OCI-LY3 (cell line): ENCODE results near the gene SLC39A1.
"Not testable (repeated sequence)": the region's sequence is repeated elsewhere in the genome, so short reads cannot be mapped to it uniquely, and the experiment has no call there.

ENCODE experiments used
- H2AFZ ChIP-seq: fragments of 200-600, 300-600 bp; shearing (Covaris generic); 2 replicates; pipeline ENCODE4 v1.6.0; 2014; ENCODE audit warnings: antibody characterized with exemption, low read depth, low read length
- H3K27ac ChIP-seq: fragments of 200-600, 300-600 bp; sonication (generic); 2 replicates; pipeline ENCODE4 v1.5.1; 2014; ENCODE audit warnings: mild to moderate bottlenecking, low read length, moderate library complexity, mixed read lengths
- H3K27me3 ChIP-seq: fragments of 200-600, 300-600 bp; sonication (generic); 2 replicates; pipeline ENCODE4 v1.6.1; 2014; ENCODE audit warnings: low read depth, low read length, mixed read lengths
- H3K36me3 ChIP-seq: fragments of 200-600, 300-600 bp; sonication (generic); replicated peaks from 2 replicates; pipeline ENCODE3; 2014; ENCODE audit warnings: low read depth, low read length, mixed read lengths
- H3K4me1 ChIP-seq: fragments of 300-600, 200-600 bp; sonication (generic); 2 replicates; pipeline ENCODE4 v1.6.1; 2014; ENCODE audit warnings: low read length, mixed read lengths
- H3K4me2 ChIP-seq: fragments of 200-600, 300-600 bp; sonication (generic); 2 replicates; pipeline ENCODE4 v1.6.1; 2014; ENCODE audit warnings: low read length, mixed read lengths
- H3K4me3 ChIP-seq: fragments of 300-600, 200-600 bp; sonication (generic); 2 replicates; pipeline ENCODE4 v1.5.1; 2014; ENCODE audit warnings: antibody characterized with exemption, mild to moderate bottlenecking, low read length, moderate library complexity
- H3K79me2 ChIP-seq: fragments of 300-600, 200-600 bp; shearing (Covaris generic); 2 replicates; pipeline ENCODE4 v1.6.1; 2014; ENCODE audit warnings: mild to moderate bottlenecking, low read length, mixed read lengths
- H3K9ac ChIP-seq: fragments of 300-600, 200-600 bp; shearing (Covaris generic); 2 replicates; pipeline ENCODE4 v1.6.0; 2014; ENCODE audit warnings: mild to moderate bottlenecking, low read length, moderate library complexity
- H3K9me3 ChIP-seq: fragments of 200-600, 300-600 bp; shearing (Covaris generic); 2 replicates; pipeline ENCODE4 v1.6.1; 2014; ENCODE audit warnings: low read length, mixed read lengths; ENCODE audit not compliant: insufficient read depth
- H4K20me1 ChIP-seq: fragments of 200-600, 300-600 bp; sonication (generic); 2 replicates; pipeline ENCODE4 v1.6.1; 2016; ENCODE audit warnings: low read length, mixed read lengths; ENCODE audit not compliant: insufficient read depth
- EZH2phosphoT487 ChIP-seq: fragments of 200-600 bp; shearing (Covaris generic); IDR thresholded peaks from 2 replicates; pipeline ENCODE4 v1.6.1; 2018; ENCODE audit warnings: antibody characterized with exemption, mixed run types, low read depth
- TF ChIP-seq, protein P1 (sequence below): fragments of 200-600, 300-600 bp; sonication (generic); IDR thresholded peaks from 2 replicates; pipeline ENCODE4 v1.5.1; 2014; ENCODE audit warnings: antibody characterized with exemption, low read length, low read depth

SLC39A1 gene

DNA sequence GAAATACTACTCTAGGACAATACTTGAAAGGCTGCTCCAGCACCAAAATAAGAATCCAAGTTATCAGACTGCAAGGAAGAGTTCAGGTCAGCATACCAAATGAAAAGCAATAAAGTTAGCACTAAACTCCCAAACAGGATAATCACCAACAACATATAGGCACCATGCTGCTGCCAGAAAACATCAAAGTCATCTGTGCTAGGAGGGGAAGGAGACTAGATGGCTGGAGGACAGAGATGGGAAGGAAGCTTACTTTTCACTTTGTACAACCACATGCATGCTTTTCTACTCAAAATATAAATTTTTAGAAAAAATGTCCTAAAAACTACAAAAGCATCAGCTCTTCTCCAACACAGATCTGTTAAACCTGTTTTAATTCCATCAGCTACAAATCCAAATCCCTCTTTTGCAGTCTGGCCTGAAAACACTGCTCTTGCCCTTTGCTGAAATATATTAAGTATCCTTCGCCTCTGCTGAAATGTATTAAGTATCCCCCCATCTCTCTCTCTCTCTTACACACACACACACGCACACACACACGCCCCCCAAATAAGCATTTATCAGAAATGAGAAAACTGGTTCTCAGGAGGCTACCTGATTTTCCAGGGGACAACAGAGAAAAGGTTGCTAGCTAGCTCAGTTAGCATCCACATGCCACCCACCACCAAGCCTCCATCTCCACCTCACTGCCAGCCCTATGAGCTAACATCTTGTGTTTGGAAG, 42.1 kb downstream of the SLC39A1 start:
- H2AFZ ChIP-seq: no peak overlapping the region
- no peaks in the 10 kb centered on the region for H3K27me3 ChIP-seq
- H3K4me1 ChIP-seq: peaks cover 24% of the 10 kb centered on the region
- peak overlapping the region; percentile 90 for H3K9ac ChIP-seq
- TF ChIP-seq EZH2phosphoT487: no peak
- TF ChIP-seq, protein P1, sequence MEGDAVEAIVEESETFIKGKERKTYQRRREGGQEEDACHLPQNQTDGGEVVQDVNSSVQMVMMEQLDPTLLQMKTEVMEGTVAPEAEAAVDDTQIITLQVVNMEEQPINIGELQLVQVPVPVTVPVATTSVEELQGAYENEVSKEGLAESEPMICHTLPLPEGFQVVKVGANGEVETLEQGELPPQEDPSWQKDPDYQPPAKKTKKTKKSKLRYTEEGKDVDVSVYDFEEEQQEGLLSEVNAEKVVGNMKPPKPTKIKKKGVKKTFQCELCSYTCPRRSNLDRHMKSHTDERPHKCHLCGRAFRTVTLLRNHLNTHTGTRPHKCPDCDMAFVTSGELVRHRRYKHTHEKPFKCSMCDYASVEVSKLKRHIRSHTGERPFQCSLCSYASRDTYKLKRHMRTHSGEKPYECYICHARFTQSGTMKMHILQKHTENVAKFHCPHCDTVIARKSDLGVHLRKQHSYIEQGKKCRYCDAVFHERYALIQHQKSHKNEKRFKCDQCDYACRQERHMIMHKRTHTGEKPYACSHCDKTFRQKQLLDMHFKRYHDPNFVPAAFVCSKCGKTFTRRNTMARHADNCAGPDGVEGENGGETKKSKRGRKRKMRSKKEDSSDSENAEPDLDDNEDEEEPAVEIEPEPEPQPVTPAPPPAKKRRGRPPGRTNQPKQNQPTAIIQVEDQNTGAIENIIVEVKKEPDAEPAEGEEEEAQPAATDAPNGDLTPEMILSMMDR: no peak
- H3K4me2 ChIP-seq: peak overlapping the region; percentile 89
- H3K79me2 ChIP-seq: peaks cover 75% of the 10 kb centered on the region
- peak overlapping the region; percentile 83 for H3K4me3 ChIP-seq
- H3K27ac ChIP-seq: peak overlapping the region; percentile 84
- H3K36me3 ChIP-seq: peaks cover 12% of the 10 kb centered on the region
- no peaks in the 10 kb centered on the region for H3K9me3 ChIP-seq
- peaks cover 48% of the 10 kb centered on the region for H4K20me1 ChIP-seq

DNA sequence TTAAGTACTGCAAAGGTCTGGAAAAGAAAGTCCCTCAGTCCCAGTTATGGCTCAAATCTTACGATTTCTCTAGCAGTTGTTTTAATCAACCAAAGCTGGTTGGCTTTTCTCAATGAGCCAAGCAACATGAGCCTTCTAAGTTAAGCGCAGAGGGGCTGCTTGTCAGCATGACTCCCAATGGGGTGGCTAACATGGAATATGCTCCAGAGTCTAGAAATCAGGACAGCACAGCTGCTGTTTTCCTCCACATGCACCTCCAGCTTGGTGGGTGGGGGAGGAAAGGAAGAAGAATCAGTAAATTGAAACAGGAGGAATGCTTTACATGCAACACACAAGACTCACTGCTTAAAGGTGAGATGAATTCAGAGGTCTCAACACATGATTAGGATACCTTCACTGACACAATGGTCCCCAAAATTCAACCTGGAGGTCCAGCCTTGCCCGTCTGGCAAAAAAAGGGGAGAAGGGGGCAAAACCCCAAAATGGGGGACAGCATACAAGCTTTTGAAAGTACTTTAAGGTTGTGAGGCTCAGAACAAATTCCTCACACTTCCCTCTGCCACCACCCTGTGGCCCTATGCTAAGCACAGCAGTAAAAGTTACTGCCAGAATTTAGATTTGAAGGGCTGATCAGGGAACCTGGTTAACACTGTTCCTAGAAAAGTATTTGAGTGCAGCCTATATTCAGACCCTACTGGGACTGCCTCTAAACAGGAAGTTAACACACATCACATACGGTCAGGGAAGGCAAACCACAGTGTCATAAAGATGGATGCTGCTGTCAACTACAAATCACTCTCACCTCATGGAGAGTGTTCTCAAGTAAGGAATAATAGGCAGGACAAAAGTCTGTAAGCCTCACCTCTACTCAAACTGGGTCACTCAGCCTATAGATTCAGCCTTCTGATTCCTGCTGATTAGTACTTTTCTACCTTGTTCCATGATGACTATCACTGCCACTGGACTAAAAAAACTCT, 43.2 kb downstream of the SLC39A1 start:
- Histone ChIP-seq H3K9ac (peak overlapping the region; percentile 90; the same call in 1 of the 2 replicates), H2AFZ (no peak overlapping the region), H3K9me3 (no peaks in the 10 kb centered on the region), H3K27me3 (no peaks in the 10 kb centered on the region), H4K20me1 (peaks cover 55% of the 10 kb centered on the region), H3K27ac (no peak overlapping the region), H3K79me2 (peaks cover 86% of the 10 kb centered on the region), H3K4me1 (peaks cover 24% of the 10 kb centered on the region), H3K4me2 (peak overlapping the region; percentile 89), H3K4me3 (peak overlapping the region; percentile 83), H3K36me3 (peaks cover 12% of the 10 kb centered on the region)
- TF ChIP-seq, protein P1: peak; percentile 71
- TF ChIP-seq EZH2phosphoT487: no peak

DNA sequence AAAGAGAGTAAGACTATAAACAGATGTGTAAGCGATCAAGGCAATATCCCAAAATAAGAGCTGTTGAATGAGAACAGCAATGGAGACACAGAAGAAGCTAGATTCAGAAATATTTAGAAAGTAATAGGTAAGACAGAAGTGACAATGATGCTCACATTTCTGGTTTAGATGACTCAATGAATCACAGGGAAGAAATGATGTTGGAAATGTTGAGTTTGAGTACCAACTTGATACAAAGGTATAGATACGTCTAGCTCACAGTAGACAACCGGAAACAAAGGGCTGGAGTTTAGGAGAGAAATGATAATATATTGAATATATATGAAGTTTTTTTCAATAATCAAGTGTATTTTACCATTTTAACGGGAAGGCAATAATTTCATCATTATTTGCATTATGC, 47.0 kb downstream of the SLC39A1 start:
- peaks cover 80% of the 10 kb centered on the region for H4K20me1 ChIP-seq
- no peak overlapping the region for H3K4me3 ChIP-seq
- H3K9ac ChIP-seq: no peak overlapping the region
- peaks cover 98% of the 10 kb centered on the region for H3K79me2 ChIP-seq
- peaks cover 16% of the 10 kb centered on the region for H3K4me1 ChIP-seq
- H3K27ac ChIP-seq: no peak overlapping the region
- no peaks in the 10 kb centered on the region for H3K9me3 ChIP-seq
- H3K27me3 ChIP-seq: no peaks in the 10 kb centered on the region
- no peak overlapping the region for H2AFZ ChIP-seq
- TF ChIP-seq, protein P1: no peak
- TF ChIP-seq EZH2phosphoT487: no peak
- peaks cover 15% of the 10 kb centered on the region for H3K36me3 ChIP-seq
- no peak overlapping the region for H3K4me2 ChIP-seq

DNA sequence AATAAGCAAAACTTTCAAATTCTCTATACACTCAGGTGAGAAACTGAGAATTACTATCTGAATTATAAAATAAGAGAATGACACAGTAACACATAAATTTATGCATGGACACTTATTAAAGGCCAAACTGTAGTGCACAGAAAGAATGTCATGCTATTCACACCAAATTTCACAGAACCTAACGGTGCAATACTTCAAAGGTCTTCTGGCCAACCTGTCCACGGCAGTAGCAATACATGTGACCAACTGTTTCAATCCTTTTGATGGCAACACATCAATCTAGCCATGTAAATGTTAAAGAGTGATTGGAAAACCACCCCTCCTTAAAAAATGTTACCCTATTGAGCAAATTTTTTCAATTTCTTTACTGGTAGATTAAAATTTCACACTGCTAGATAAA, 51.0 kb downstream of the SLC39A1 start:
- no peaks in the 10 kb centered on the region for H3K4me1 ChIP-seq
- no peak overlapping the region for H3K4me3 ChIP-seq
- H3K9ac ChIP-seq: no peak overlapping the region
- H3K27me3 ChIP-seq: no peaks in the 10 kb centered on the region
- no peak overlapping the region for H3K4me2 ChIP-seq
- H3K9me3 ChIP-seq: no peaks in the 10 kb centered on the region
- peaks cover 61% of the 10 kb centered on the region for H4K20me1 ChIP-seq
- no peak for TF ChIP-seq EZH2phosphoT487
- TF ChIP-seq, protein P1: no peak
- no peak overlapping the region for H2AFZ ChIP-seq
- H3K79me2 ChIP-seq: peaks cover 99% of the 10 kb centered on the region
- peaks cover 13% of the 10 kb centered on the region for H3K36me3 ChIP-seq
- H3K27ac ChIP-seq: no peak overlapping the region

DNA sequence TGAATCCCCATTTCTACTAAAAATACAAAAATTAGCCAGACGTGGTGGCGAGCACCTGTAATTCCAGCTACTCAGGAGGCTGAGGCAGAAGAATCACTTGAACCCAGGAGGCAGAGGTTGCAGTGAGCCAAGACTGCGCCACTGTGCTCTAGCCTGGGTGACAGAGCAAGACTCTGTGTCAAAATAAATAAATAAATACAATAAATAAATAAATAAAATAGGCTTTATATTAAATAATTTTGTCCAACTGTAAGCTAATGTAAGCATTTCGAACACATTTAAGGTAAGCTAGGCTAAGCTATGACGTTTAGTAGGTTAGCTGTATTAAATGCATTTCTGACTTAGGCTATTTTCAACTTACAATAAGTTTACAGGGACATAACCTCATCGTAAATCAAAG, 52.8 kb downstream of the SLC39A1 start:
- H3K4me2 ChIP-seq, H3K9me3 ChIP-seq, H3K4me1 ChIP-seq, H2AFZ ChIP-seq, H3K27me3 ChIP-seq, H3K9ac ChIP-seq, H3K27ac ChIP-seq, H3K4me3 ChIP-seq: not testable (repeated sequence)
- Histone ChIP-seq H4K20me1 (peaks cover 64% of the 10 kb centered on the region), H3K79me2 (peaks cover 99% of the 10 kb centered on the region), H3K36me3 (peaks cover 23% of the 10 kb centered on the region)
